Endothelial cell of umbilical vein (primary cell): Measurements from ENCODE around the gene KIF19. TPM values are rescaled to one million over a fixed set of nuclear protein-coding genes. Genes with fewer than 3 reads are reported as not detected.

ENCODE experiments used
- BruUV-seq: library from RNA; stranded (reverse); fragments of 400-500 nt; replicated peaks from 2 replicates; lab custom pipeline; 2021; lab: Mats Ljungman, UMichigan
- CTCF ChIA-PET: fragments of 300-600, 350-600 bp; sonication (Branson Sonifier 250); formaldehyde crosslinking; loops from one replicate; lab custom pipeline; 2021; ENCODE audit warnings: antibody characterized with exemption, inconsistent platforms; lab: Charles Lee
- POLR2A ChIA-PET: fragments of 300-600, 350-600 bp; sonication (Branson Sonifier 250); formaldehyde crosslinking; loops from one replicate; lab custom pipeline; 2021; ENCODE audit warnings: antibody characterized with exemption, inconsistent platforms; lab: Charles Lee
- DNase-seq: peaks from one replicate; pipeline ENCODE4 v3.0.0-alpha.2; 2011; ENCODE audit warnings: low read depth, low spot score
- FAIRE-seq: peaks from 2 replicates; lab custom pipeline; 2011; peaks lifted over from hg19 to GRCh38; lab: Jason Lieb, UNC
- H2AFZ ChIP-seq: 2 replicates; pipeline ENCODE4 v1.6.0; 2012; ENCODE audit warnings: low read depth, low read length, control low read depth, inconsistent platforms
- H3K27ac ChIP-seq: 2 replicates; pipeline ENCODE4 v1.5.1; 2011; ENCODE audit warnings: low read depth, mild to moderate bottlenecking, control low read depth, low read length, moderate library complexity; ENCODE audit not compliant: insufficient read depth
- H3K27me3 ChIP-seq, 2 experiments: 2 replicates each; pipeline versions ENCODE4 v1.6.0 to v1.6.1; 2011; ENCODE audit warnings: low read length in 2 of 2, mixed read lengths in 1 of 2; ENCODE audit not compliant: control insufficient read depth in 2 of 2, insufficient read depth in 2 of 2
- H3K36me3 ChIP-seq, 2 experiments: 2 replicates in 1 of 2; 3 replicates in 1 of 2; pipeline ENCODE4 v1.5.1; 2011; ENCODE audit warnings: low read length in 2 of 2, mild to moderate bottlenecking in 1 of 2, moderate library complexity in 1 of 2; ENCODE audit not compliant: control insufficient read depth in 2 of 2, insufficient read depth in 2 of 2; ENCODE audit errors: extremely low read depth in 1 of 2
- H3K4me1 ChIP-seq: 3 replicates; pipeline ENCODE4 v1.5.1; 2011; ENCODE audit warnings: mild to moderate bottlenecking, low read length; ENCODE audit not compliant: control insufficient read depth, insufficient read depth; ENCODE audit errors: extremely low read depth
- H3K4me2 ChIP-seq: 2 replicates; pipeline ENCODE4 v1.6.1; 2011; ENCODE audit warnings: low read length, control low read depth, mixed read lengths; ENCODE audit not compliant: insufficient read depth
- H3K4me3 ChIP-seq, 3 experiments: fragments of 200-600 bp in 1 of 3; sonication (generic), shearing (Covaris generic) in 1 of 3; replicated peaks in 1 of 3; 2 replicates each; pipeline ENCODE4 v1.5.1; 2011 to 2016; ENCODE audit warnings: control low read depth in 3 of 3, low read length in 3 of 3, mild to moderate bottlenecking in 2 of 3, inconsistent platforms in 1 of 3, low read depth in 1 of 3, moderate library complexity in 1 of 3; ENCODE audit not compliant: insufficient read depth in 1 of 3
- H3K79me2 ChIP-seq: 2 replicates; pipeline ENCODE4 v1.6.0; 2012; ENCODE audit warnings: low read length, inconsistent platforms; ENCODE audit not compliant: control insufficient read depth, insufficient read depth
- H3K9ac ChIP-seq: replicated peaks from 2 replicates; pipeline ENCODE3; 2011; ENCODE audit warnings: low read length, control low read depth; ENCODE audit not compliant: insufficient read depth; ENCODE audit errors: extremely low read depth
- H3K9me1 ChIP-seq: replicated peaks from 3 replicates; pipeline ENCODE4 v1.6.0; 2011; ENCODE audit warnings: mild to moderate bottlenecking, low read length; ENCODE audit not compliant: control insufficient read depth, insufficient read depth; ENCODE audit errors: extremely low read depth
- H3K9me3 ChIP-seq: replicated peaks from 2 replicates; pipeline ENCODE4 v1.5.1; 2012; ENCODE audit warnings: low read length, inconsistent platforms; ENCODE audit not compliant: control insufficient read depth, insufficient read depth
- H4K20me1 ChIP-seq: replicated peaks from 2 replicates; pipeline ENCODE3; 2011; ENCODE audit warnings: mild to moderate bottlenecking, low read length; ENCODE audit not compliant: control insufficient read depth, insufficient read depth; ENCODE audit errors: extremely low read depth
- CTCF ChIP-seq, 2 donors: IDR thresholded peaks; 1 replicate in 1 of 2; 2 replicates in 1 of 2; pipeline ENCODE4 v1.5.1; 2011; ENCODE audit warnings: low read length in 2 of 2, mild to moderate bottlenecking in 2 of 2, moderate library complexity in 2 of 2, control low read depth in 1 of 2, inconsistent platforms in 1 of 2, low read depth in 1 of 2; ENCODE audit not compliant: insufficient read depth in 1 of 2; ENCODE audit errors: extremely low read depth in 1 of 2
- EZH2 ChIP-seq: IDR thresholded peaks from 2 replicates; pipeline ENCODE4 v1.6.1; 2012; ENCODE audit warnings: borderline replicate concordance, low read depth, mild to moderate bottlenecking, moderate library complexity, low read length, inconsistent platforms; ENCODE audit not compliant: severe bottlenecking
- FOS ChIP-seq: IDR thresholded peaks from 2 replicates; pipeline ENCODE4 v1.6.1; 2011; ENCODE audit warnings: mild to moderate bottlenecking, low read length, moderate library complexity, borderline replicate concordance; ENCODE audit not compliant: insufficient read depth
- GATA2 ChIP-seq: IDR thresholded peaks from 2 replicates; pipeline ENCODE4 v1.7.0; 2011; ENCODE audit warnings: low read depth, mild to moderate bottlenecking, moderate library complexity, mixed read lengths, low read length; ENCODE audit not compliant: insufficient read length, insufficient read depth
- JUN ChIP-seq: IDR thresholded peaks from 2 replicates; pipeline ENCODE4 v1.6.1; 2011; ENCODE audit warnings: borderline replicate concordance, low read depth; ENCODE audit not compliant: insufficient read length, insufficient read depth
- MAX ChIP-seq: IDR thresholded peaks from 2 replicates; pipeline ENCODE4 v1.6.1; 2011; ENCODE audit not compliant: insufficient read depth, insufficient read length
- MYC ChIP-seq: IDR thresholded peaks from one replicate; pipeline ENCODE4 v1.6.1; 2011; ENCODE audit warnings: mild to moderate bottlenecking, low read depth, low read length
- POLR2A ChIP-seq: IDR thresholded peaks from 2 replicates; pipeline ENCODE4 v1.6.1; 2012; ENCODE audit warnings: low read depth, mild to moderate bottlenecking, control low read depth, low read length
- POLR2AphosphoS5 ChIP-seq: IDR thresholded peaks from 2 replicates; pipeline ENCODE4 v1.6.1; 2012; ENCODE audit warnings: low read depth, mild to moderate bottlenecking, control low read depth, low read length, moderate library complexity; ENCODE audit not compliant: insufficient read depth
- dilution Hi-C: fragments of 300-500 bp; cut with MboI; formaldehyde crosslinking; loops from one replicate; pipeline ENCODE4 v1.15.0; 2019; ENCODE audit warnings: low sequenced_read_pairs; ENCODE audit not compliant: extremely low pct_ligation_motif_present
- intact Hi-C: fragments of 100-400 bp; cut with micrococcal nuclease; formaldehyde crosslinking; loops from one replicate; pipeline ENCODE4 v1.10.0; 2022
- polyA plus RNA-seq, 4 experiments: library from polyadenylated mRNA; depleted of rRNA in 3 of 4; stranded (reverse) in 3 of 4; unstranded in 1 of 4; fragments of >200 nt; gene quantifications; 2 replicates each; pipeline versions ENCODE4 v1.2.1 to v1.2.3, GENCODE V29; 2011 to 2012; ENCODE audit warnings: missing spikeins in 1 of 4
- total RNA-seq: library from RNA; stranded (reverse); gene quantifications from 2 replicates; pipeline ENCODE4 v1.2.3, GENCODE V29; 2021

KIF19 gene
- total and polyA plus RNA-seq, 2 donors (not counting 3 experiments of a cell fraction or from before 2014, with no cell fraction given) = 0.10 to 0.84 TPM

GRCh38 chr17:74396567-74396966, 70.5 kb downstream of the KIF19 start:
- TF ChIP-seq JUN = no peak
- TF ChIP-seq CTCF (IDR thresholded peaks at IDR 0.05; ENCODE audit: extremely low read depth in 1 of 2, insufficient read depth in 1 of 2, low read depth in 1 of 2, low read length in 2 of 2) = no peak
- no peak for TF ChIP-seq POLR2A
- TF ChIP-seq POLR2AphosphoS5 = no peak
- TF ChIP-seq MAX = no peak
- no peak for TF ChIP-seq EZH2
- TF ChIP-seq MYC = no peak
- no peak for TF ChIP-seq FOS
- no peak for TF ChIP-seq GATA2
- POLR2A ChIA-PET = no interaction called here
- dilution Hi-C loops = no loop called here
- Histone ChIP-seq H4K20me1 (no peaks in the 10 kb centered on the region), H3K9me1 (no peaks in the 10 kb centered on the region), H3K27ac (no peak overlapping the region), H3K36me3 (no peaks in the 10 kb centered on the region), H3K9ac (no peak overlapping the region), H2AFZ (no peak overlapping the region), H3K4me3 (no peak overlapping the region), H3K4me1 (no peaks in the 10 kb centered on the region), H3K9me3 (no peaks in the 10 kb centered on the region), H3K79me2 (no peaks in the 10 kb centered on the region), H3K4me2 (no peak overlapping the region), H3K27me3 (no peaks in the 10 kb centered on the region)
- intact Hi-C loops = no loop called here
- no TSS peak for BruUV-seq
- DNase-seq (no peak), FAIRE-seq (no peak)
- CTCF ChIA-PET = interaction anchor here (0.7 kb wide), 1 partner anchor 19 kb away, joined by 3 read pairs; no protein-coding TSS in a partner anchor
